IPS-20b (cell line): ENCODE data around the gene FOXP3.

Source experiments
- H3K27ac ChIP-seq: one replicate; pipeline ENCODE4 v1.5.1; 2013; ENCODE audit warnings: low read length
- H3K27me3 ChIP-seq: 2 replicates; pipeline ENCODE4 v1.6.1; 2013; ENCODE audit warnings: mild to moderate bottlenecking, low read length, inconsistent platforms; ENCODE audit not compliant: insufficient read depth
- H3K36me3 ChIP-seq: 2 replicates; pipeline ENCODE4 v1.6.1; 2013; ENCODE audit warnings: low read depth, mild to moderate bottlenecking, inconsistent platforms, low read length, moderate library complexity; ENCODE audit not compliant: insufficient read depth
- H3K4me1 ChIP-seq: 2 replicates; pipeline ENCODE4 v1.6.1; 2013; ENCODE audit warnings: mild to moderate bottlenecking, control low read depth, inconsistent platforms, low read length, moderate library complexity; ENCODE audit not compliant: insufficient read depth
- H3K4me3 ChIP-seq: 2 replicates; pipeline ENCODE4 v1.5.1; 2013; ENCODE audit warnings: mild to moderate bottlenecking, low read length, inconsistent platforms
- H3K9ac ChIP-seq: 2 replicates; pipeline ENCODE4 v1.6.1; 2013; ENCODE audit warnings: low read depth, mild to moderate bottlenecking, inconsistent platforms, low read length, moderate library complexity
- H3K9me3 ChIP-seq: 2 replicates; pipeline ENCODE4 v1.6.1; 2013; ENCODE audit warnings: mild to moderate bottlenecking, low read depth, low read length, inconsistent platforms; ENCODE audit not compliant: insufficient read depth

Gene FOXP3

GRCh38 chrX:49258749-49259124 is 5.8 kb downstream of the FOXP3 start:
- Histone ChIP-seq H3K4me1 (no peaks in the 10 kb centered on the region), H3K36me3 (no peaks in the 10 kb centered on the region), H3K27ac (no peak overlapping the region), H3K27me3 (no peaks in the 10 kb centered on the region), H3K4me3 (no peak overlapping the region), H3K9ac (no peak overlapping the region), H3K9me3 (no peaks in the 10 kb centered on the region)

DNA sequence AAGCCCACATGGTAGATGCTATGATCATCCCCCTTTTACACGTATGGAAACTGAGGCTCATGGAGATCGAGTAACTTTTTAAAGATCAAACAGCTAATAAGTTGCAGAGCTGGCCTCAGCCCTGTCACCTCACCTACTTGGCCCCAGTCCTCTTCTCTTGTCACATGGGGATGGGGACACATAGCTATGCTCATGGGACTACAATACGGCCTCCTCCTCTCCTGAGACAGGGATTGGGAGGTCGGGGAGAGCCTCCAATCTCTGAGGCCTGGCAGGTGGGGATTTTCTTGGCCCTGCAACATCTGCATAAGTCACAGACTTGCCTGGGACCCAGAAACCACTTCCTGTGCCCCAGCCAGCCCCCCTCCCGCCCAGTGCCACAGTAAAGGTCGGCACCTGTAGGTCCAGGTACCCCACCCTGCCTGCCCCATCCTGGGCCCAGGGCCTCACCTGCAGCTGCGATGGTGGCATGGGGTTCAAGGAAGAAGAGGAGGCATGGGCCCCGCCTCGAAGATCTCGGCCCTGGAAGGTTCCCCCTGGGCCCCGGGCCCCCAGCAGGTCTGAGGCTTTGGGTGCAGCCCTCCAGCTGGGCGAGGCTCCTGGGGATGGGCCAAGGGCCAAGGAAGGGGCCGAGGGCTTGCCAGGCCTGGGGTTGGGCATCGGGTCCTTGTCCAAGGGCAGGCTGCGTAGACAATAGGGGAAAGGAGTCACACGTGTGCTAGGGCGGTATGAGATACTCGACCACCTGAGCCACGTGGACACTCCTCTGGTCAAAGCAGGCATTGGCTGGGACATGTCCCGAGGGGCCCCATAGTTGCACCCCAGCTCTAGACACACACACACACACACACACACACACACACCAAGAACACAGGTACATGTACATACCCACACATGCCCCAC is 6.4 kb downstream of the FOXP3 start:
- no peak overlapping the region for H3K27ac ChIP-seq
- no peaks in the 10 kb centered on the region for H3K4me1 ChIP-seq
- no peaks in the 10 kb centered on the region for H3K27me3 ChIP-seq
- H3K9me3 ChIP-seq = no peaks in the 10 kb centered on the region
- H3K36me3 ChIP-seq = no peaks in the 10 kb centered on the region
- no peak overlapping the region for H3K9ac ChIP-seq
- H3K4me3 ChIP-seq = no peak overlapping the region

GRCh38 chrX:49257074-49257790 is 7.3 kb downstream of the FOXP3 start:
- no peaks in the 10 kb centered on the region for H3K4me1 ChIP-seq
- no peaks in the 10 kb centered on the region for H3K27me3 ChIP-seq
- H3K9ac ChIP-seq = no peak overlapping the region
- no peak overlapping the region for H3K27ac ChIP-seq
- H3K4me3 ChIP-seq = no peak overlapping the region
- no peaks in the 10 kb centered on the region for H3K36me3 ChIP-seq
- no peaks in the 10 kb centered on the region for H3K9me3 ChIP-seq

DNA sequence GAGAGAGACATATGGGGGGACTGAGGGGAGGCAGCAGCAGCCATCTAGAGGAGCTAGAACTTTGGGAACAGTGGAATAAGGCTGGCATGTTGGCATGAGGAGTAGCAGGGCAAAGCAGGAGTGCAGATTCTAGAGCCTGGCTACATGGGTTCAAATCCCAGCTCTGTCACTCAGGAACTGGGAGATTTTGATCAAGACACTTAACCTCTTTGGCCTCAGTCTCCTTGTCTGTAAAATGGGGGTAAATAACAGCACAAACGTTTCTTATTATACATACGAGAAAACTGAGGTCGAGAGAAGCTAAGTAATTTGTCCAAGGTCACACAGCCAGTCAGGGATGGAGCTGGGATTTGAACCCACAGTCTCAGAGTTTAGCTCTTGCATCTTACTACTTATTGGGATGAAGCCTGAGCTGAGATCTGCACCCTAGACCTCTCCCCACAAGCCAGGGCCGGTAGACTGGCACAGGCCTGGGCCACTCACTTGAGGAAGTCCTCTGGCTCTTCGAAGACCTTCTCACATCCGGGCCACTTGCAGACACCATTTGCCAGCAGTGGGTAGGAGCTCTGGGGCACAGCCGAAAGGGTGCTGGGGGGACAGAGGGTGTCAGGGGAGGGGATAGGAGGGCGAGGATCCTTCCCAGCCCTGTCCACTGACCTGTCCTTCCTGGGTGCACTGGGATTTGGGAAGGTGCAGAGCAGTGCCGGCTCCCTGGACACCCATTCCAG is 8.1 kb downstream of the FOXP3 start:
- H3K27me3 ChIP-seq = no peaks in the 10 kb centered on the region
- no peak overlapping the region for H3K9ac ChIP-seq
- no peak overlapping the region for H3K4me3 ChIP-seq
- H3K27ac ChIP-seq = no peak overlapping the region
- no peaks in the 10 kb centered on the region for H3K4me1 ChIP-seq
- H3K9me3 ChIP-seq = no peaks in the 10 kb centered on the region
- H3K36me3 ChIP-seq = no peaks in the 10 kb centered on the region

- H3K4me3 ChIP-seq = no peak overlapping the region
- no peaks in the 10 kb centered on the region for H3K9me3 ChIP-seq
- H3K36me3 ChIP-seq = no peaks in the 10 kb centered on the region
- H3K9ac ChIP-seq = no peak overlapping the region
- H3K27me3 ChIP-seq = no peaks in the 10 kb centered on the region
- no peaks in the 10 kb centered on the region for H3K4me1 ChIP-seq
- H3K27ac ChIP-seq = no peak overlapping the region
These were observed 9.9 kb downstream of the FOXP3 start for GRCh38 chrX:49254639-49255038.

GRCh38 chrX:49251325-49251724 is 13.2 kb downstream of the FOXP3 start:
- H3K4me3 ChIP-seq = no peak overlapping the region
- no peaks in the 10 kb centered on the region for H3K9me3 ChIP-seq
- no peaks in the 10 kb centered on the region for H3K27me3 ChIP-seq
- no peak overlapping the region for H3K27ac ChIP-seq
- H3K9ac ChIP-seq = no peak overlapping the region
- H3K4me1 ChIP-seq = no peaks in the 10 kb centered on the region
- H3K36me3 ChIP-seq = no peaks in the 10 kb centered on the region

- Histone ChIP-seq H3K9ac (no peak overlapping the region), H3K4me3 (no peak overlapping the region), H3K27me3 (no peaks in the 10 kb centered on the region), H3K27ac (no peak overlapping the region), H3K4me1 (no peaks in the 10 kb centered on the region), H3K36me3 (no peaks in the 10 kb centered on the region), H3K9me3 (no peaks in the 10 kb centered on the region)
These were observed 13.9 kb downstream of the FOXP3 start for GRCh38 chrX:49250578-49250977.

- Histone ChIP-seq H3K27me3 (no peaks in the 10 kb centered on the region), H3K4me1 (no peaks in the 10 kb centered on the region), H3K27ac (no peak overlapping the region), H3K36me3 (no peaks in the 10 kb centered on the region), H3K9ac (no peak overlapping the region), H3K9me3 (no peaks in the 10 kb centered on the region), H3K4me3 (no peak overlapping the region)
These were observed 14.4 kb downstream of the FOXP3 start for GRCh38 chrX:49250066-49250465.

- Histone ChIP-seq H3K9me3 (no peaks in the 10 kb centered on the region), H3K4me1 (no peaks in the 10 kb centered on the region), H3K36me3 (no peaks in the 10 kb centered on the region), H3K9ac (no peak overlapping the region), H3K27me3 (no peaks in the 10 kb centered on the region), H3K27ac (no peak overlapping the region), H3K4me3 (no peak overlapping the region)
These were observed 14.9 kb downstream of the FOXP3 start for GRCh38 chrX:49249616-49250015.

GRCh38 chrX:49249071-49249470 is 15.4 kb downstream of the FOXP3 start:
- Histone ChIP-seq H3K27ac (no peak overlapping the region), H3K27me3 (no peaks in the 10 kb centered on the region), H3K36me3 (no peaks in the 10 kb centered on the region; the same call in 1 of the 2 replicates), H3K4me1 (no peaks in the 10 kb centered on the region), H3K9me3 (no peaks in the 10 kb centered on the region), H3K9ac (no peak overlapping the region), H3K4me3 (no peak overlapping the region)

DNA sequence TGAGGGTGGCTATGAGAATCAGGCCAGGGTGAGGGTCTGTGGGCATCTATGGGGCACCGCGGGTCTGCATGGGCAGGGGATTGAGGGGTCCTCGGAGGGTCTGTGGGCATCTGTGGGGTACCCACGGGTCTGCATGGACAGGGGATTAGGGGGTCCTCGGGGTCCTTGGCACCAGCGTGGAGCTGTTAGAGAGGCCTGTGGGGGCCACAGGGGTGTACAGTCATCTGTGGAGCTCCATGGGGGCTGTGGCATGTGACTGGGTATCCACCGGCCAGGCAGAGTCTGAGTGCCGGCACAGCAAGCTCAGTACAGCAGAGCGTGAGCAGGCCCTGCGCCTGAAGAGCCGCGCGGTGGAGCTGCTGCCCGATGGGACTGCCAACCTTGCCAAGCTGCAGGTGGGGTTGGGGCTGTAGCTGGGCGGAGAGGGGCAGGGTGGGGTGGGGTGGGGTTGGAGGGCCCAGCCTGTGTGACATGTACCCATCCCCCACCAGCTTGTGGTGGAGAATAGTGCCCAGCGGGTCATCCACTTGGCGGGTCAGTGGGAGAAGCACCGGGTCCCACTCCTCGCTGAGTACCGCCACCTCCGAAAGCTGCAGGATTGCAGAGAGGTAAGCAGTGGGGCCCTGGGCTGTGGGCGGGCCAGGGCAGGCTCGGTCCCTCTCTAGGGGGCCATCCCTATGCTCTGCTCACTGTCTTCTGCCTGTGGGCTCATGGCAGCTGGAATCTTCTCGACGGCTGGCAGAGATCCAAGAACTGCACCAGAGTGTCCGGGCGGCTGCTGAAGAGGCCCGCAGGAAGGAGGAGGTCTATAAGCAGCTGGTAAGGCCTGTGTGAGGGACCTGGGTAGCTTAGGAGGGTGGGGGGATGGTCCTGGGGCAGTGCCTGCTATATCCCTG is 16.3 kb downstream of the FOXP3 start:
- Histone ChIP-seq H3K9ac (no peak overlapping the region), H3K4me3 (no peak overlapping the region), H3K4me1 (no peaks in the 10 kb centered on the region), H3K27ac (no peak overlapping the region), H3K36me3 (no peaks in the 10 kb centered on the region; the same call in 1 of the 2 replicates), H3K27me3 (no peaks in the 10 kb centered on the region), H3K9me3 (no peaks in the 10 kb centered on the region)
